ENCODE results near the gene DRC1. TPM values are rescaled to one million over a fixed set of nuclear protein-coding genes. Genes with fewer than 3 reads are reported as not detected.
A peak's percentile ranks its signal among the peaks of the same experiment; 100 is the strongest.

The DRC1 gene
- polyA plus RNA-seq, 1 of the 3 experiments (the other 2 are of a cell fraction) = 0.18 TPM

DNA sequence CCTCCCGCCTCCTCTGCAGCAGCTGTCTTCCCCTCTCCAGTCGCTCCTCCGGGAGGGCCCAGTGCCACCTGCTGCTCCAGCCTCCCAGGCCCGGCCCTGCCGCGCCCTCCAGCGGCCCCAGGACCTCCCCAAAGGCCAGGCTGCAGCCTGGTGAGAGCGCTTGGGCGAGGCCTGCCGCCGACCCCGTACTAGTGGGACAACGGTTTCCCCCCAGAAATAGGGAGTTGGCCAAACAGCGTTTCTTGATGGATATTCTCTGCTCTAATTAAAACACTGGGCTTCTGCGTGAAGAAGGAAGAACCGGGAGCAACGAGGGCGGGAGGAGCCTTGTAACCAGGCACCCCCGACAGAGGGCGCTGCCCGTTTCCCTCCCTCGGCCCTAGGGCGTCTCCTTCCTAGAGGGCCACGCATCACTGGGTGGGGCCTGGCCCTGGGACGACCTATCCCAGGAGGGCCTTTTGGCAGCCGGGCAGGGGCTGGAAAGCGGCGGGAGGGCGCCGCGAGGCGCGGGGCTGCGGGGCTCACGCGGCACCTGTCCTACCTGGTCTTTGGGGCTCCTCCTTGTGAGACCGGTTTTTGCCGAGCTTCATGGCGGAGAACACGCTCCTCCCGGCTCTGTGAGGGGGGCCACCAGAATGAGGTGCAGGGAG lies 101.6 kb downstream of the DRC1 start:
- Histone ChIP-seq H3K4me3 (ENCODE audit: low read depth in 2 of 2, low read length in 1 of 2) (no peak overlapping the region; a peak in 1 of 4 replicates), H3K9me2 (no peaks in the 10 kb centered on the region), H3F3A (replicated peaks; ENCODE audit: insufficient read depth) (no peaks in the 10 kb centered on the region), H3K27me3 (ENCODE audit: insufficient read depth) (peaks cover 35% of the 10 kb centered on the region), H3K9ac (no peak overlapping the region), H2AFZ (ENCODE audit: low read depth) (no peak overlapping the region), H3K79me2 (ENCODE audit: insufficient read depth) (no peaks in the 10 kb centered on the region), H3K9me3 (no peaks in the 10 kb centered on the region), H4K20me1 (ENCODE audit: insufficient read depth) (no peaks in the 10 kb centered on the region), H3K27ac (ENCODE audit: low read depth in 2 of 2, low read length in 1 of 2) (no peak overlapping the region), H3K4me2 (no peak overlapping the region), H3K36me3 (replicated peaks in 1 of 2; ENCODE audit: control insufficient read depth in 1 of 2, insufficient read depth in 2 of 2, low read length in 1 of 2) (no peaks in the 10 kb centered on the region), H3K4me1 (ENCODE audit: control insufficient read depth in 1 of 2, insufficient read depth in 2 of 2, low read depth in 1 of 2, low read length in 1 of 2) (no peaks in the 10 kb centered on the region)
- DNase-seq = peak; percentile 52
- POLR2A ChIA-PET = interaction anchor here (0.6 kb wide), 1 partner anchor 1010 kb away, joined by 3 read pairs; no protein-coding TSS in a partner anchor
- CTCF ChIA-PET = interaction anchor here (1.2 kb wide), 1 partner anchor 14 kb away, joined by 4 read pairs; no protein-coding TSS in a partner anchor
- TF ChIP-seq MXI1 (IDR thresholded peaks at IDR 0.05; ENCODE audit: low read depth, low read length) = no peak
- TF ChIP-seq FOXJ3 (CRISPR knock-in tag; IDR thresholded peaks at IDR 0.05) = no peak
- TF ChIP-seq, protein P1, sequence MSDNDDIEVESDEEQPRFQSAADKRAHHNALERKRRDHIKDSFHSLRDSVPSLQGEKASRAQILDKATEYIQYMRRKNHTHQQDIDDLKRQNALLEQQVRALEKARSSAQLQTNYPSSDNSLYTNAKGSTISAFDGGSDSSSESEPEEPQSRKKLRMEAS (IDR thresholded peaks at IDR 0.05; ENCODE audit: low read depth) = no peak
- TF ChIP-seq FOSL2 (IDR thresholded peaks at IDR 0.05; ENCODE audit: borderline replicate concordance, low read depth) = no peak
- no peak for TF ChIP-seq RFX5 (IDR thresholded peaks at IDR 0.05; ENCODE audit: low read length)
- TF ChIP-seq TAF1 (IDR thresholded peaks at IDR 0.05; ENCODE audit: borderline replicate concordance, low read depth, low read length) = no peak
- no peak for TF ChIP-seq GABPA (IDR thresholded peaks at IDR 0.05; ENCODE audit: low read depth)
- no peak for TF ChIP-seq TCF12 (IDR thresholded peaks at IDR 0.05)
- no peak for TF ChIP-seq EP300 (IDR thresholded peaks at IDR 0.05; ENCODE audit: borderline replicate concordance in 1 of 2, low read depth in 1 of 2, low read length in 1 of 2)
- WGBS (ENCODE audit: low lambda C conversion rate) = 69% methylated on average over 31 of the region's 41 CpGs

DNA sequence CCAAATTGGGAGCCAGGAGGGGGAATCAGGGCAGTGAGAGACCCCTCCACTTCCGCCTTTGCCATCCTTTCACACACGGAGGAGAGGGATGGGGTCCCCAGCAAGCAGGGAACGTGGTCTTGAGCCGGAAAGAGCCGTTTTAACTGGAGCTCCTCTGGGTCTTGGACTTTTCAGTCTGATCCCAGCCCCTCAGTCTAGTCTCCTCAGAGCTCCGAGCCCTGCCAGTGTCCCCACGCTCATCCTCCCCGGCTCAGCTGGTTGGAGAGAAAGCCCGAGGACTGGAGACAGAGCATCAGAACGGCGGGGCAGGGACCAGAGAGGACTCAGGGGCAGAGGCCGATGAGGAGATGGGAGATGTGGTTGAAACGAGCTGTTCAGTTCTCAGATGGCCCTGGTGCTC lies 102.3 kb downstream of the DRC1 start:
- WGBS (ENCODE audit: low lambda C conversion rate) = 60% methylated on average over 13 of the region's 13 CpGs

More for the DNA sequence above, 102.3 kb downstream of the DRC1 start:
- TF ChIP-seq RCOR1 (IDR thresholded peaks at IDR 0.05; ENCODE audit: low read length) (no peak), MEF2A (IDR thresholded peaks at IDR 0.05; ENCODE audit: borderline replicate concordance, low read depth) (no peak), NRF1 (IDR thresholded peaks at IDR 0.05; ENCODE audit: low read depth, low read length) (no peak), JUND (IDR thresholded peaks at IDR 0.05) (no peak), RXRA (IDR thresholded peaks at IDR 0.05; ENCODE audit: borderline replicate concordance, low read depth) (no peak), FOSL2 (IDR thresholded peaks at IDR 0.05; ENCODE audit: borderline replicate concordance, low read depth) (no peak), GABPA (IDR thresholded peaks at IDR 0.05; ENCODE audit: low read depth) (no peak), FOXJ3 (CRISPR knock-in tag; IDR thresholded peaks at IDR 0.05) (no peak), TAF1 (IDR thresholded peaks at IDR 0.05; ENCODE audit: borderline replicate concordance, low read depth, low read length) (no peak)
- TF ChIP-seq, protein P2, sequence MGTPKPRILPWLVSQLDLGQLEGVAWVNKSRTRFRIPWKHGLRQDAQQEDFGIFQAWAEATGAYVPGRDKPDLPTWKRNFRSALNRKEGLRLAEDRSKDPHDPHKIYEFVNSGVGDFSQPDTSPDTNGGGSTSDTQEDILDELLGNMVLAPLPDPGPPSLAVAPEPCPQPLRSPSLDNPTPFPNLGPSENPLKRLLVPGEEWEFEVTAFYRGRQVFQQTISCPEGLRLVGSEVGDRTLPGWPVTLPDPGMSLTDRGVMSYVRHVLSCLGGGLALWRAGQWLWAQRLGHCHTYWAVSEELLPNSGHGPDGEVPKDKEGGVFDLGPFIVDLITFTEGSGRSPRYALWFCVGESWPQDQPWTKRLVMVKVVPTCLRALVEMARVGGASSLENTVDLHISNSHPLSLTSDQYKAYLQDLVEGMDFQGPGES (IDR thresholded peaks at IDR 0.05; ENCODE audit: low read depth, low read length) = no peak
- TF ChIP-seq, protein P3, sequence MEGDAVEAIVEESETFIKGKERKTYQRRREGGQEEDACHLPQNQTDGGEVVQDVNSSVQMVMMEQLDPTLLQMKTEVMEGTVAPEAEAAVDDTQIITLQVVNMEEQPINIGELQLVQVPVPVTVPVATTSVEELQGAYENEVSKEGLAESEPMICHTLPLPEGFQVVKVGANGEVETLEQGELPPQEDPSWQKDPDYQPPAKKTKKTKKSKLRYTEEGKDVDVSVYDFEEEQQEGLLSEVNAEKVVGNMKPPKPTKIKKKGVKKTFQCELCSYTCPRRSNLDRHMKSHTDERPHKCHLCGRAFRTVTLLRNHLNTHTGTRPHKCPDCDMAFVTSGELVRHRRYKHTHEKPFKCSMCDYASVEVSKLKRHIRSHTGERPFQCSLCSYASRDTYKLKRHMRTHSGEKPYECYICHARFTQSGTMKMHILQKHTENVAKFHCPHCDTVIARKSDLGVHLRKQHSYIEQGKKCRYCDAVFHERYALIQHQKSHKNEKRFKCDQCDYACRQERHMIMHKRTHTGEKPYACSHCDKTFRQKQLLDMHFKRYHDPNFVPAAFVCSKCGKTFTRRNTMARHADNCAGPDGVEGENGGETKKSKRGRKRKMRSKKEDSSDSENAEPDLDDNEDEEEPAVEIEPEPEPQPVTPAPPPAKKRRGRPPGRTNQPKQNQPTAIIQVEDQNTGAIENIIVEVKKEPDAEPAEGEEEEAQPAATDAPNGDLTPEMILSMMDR (IDR thresholded peaks at IDR 0.05) = no peak
- DNase-seq = no peak
- Histone ChIP-seq H3K36me3 (replicated peaks in 1 of 2; ENCODE audit: control insufficient read depth in 1 of 2, insufficient read depth in 2 of 2, low read length in 1 of 2) (no peaks in the 10 kb centered on the region), H3K9ac (no peak overlapping the region), H3K79me2 (ENCODE audit: insufficient read depth) (no peaks in the 10 kb centered on the region), H3K4me1 (ENCODE audit: control insufficient read depth in 1 of 2, insufficient read depth in 2 of 2, low read depth in 1 of 2, low read length in 1 of 2) (no peaks in the 10 kb centered on the region), H3K27ac (ENCODE audit: low read depth in 2 of 2, low read length in 1 of 2) (no peak overlapping the region), H3K9me2 (no peaks in the 10 kb centered on the region), H3K9me3 (no peaks in the 10 kb centered on the region), H2AFZ (ENCODE audit: low read depth) (no peak overlapping the region), H3K4me2 (no peak overlapping the region), H3K4me3 (ENCODE audit: low read depth in 2 of 2, low read length in 1 of 2) (no peak overlapping the region), H3K27me3 (ENCODE audit: insufficient read depth) (peaks cover 30% of the 10 kb centered on the region), H4K20me1 (ENCODE audit: insufficient read depth) (no peaks in the 10 kb centered on the region), H3F3A (replicated peaks; ENCODE audit: insufficient read depth) (no peaks in the 10 kb centered on the region)
- CTCF ChIA-PET = interaction anchor here (1.4 kb wide), 1 partner anchor 74 kb away, joined by 4 read pairs; no protein-coding TSS in a partner anchor
- POLR2A ChIA-PET = no interaction called here

Measured in SK-N-SH (cell line).